Kidney epithelial cell (primary cell): ENCODE results near the gene ZNF444. TPM values are rescaled to one million over a fixed set of nuclear protein-coding genes. Genes with fewer than 3 reads are reported as not detected.

Experiments used
- DNase-seq: peaks from one replicate; pipeline ENCODE4 v3.0.0-alpha.2; 2010; ENCODE audit warnings: low read depth
- H3K27me3 ChIP-seq: 2 replicates; pipeline ENCODE4 v1.6.0; 2011; ENCODE audit warnings: low read length; ENCODE audit not compliant: control insufficient read depth, insufficient read depth
- H3K36me3 ChIP-seq: 2 replicates; pipeline ENCODE4 v1.5.1; 2011; ENCODE audit warnings: low read length; ENCODE audit not compliant: control insufficient read depth, insufficient read depth
- H3K4me3 ChIP-seq: 2 replicates; pipeline ENCODE4 v1.5.1; 2011; ENCODE audit warnings: low read depth, mild to moderate bottlenecking, control low read depth, low read length
- CTCF ChIP-seq: IDR thresholded peaks from 2 replicates; pipeline ENCODE4 v1.5.1; 2011; ENCODE audit warnings: mild to moderate bottlenecking, moderate library complexity, low read length, control low read depth, inconsistent platforms; ENCODE audit not compliant: insufficient read depth, poor library complexity, severe bottlenecking
- total RNA-seq: library from RNA; depleted of rRNA; stranded (reverse); fragments of >200 nt; gene quantifications from 2 replicates; pipeline ENCODE4 v1.2.3, GENCODE V29; 2015

Gene ZNF444
- total RNA-seq, 1 donor from 2014 or later, result 40.0 TPM

DNA sequence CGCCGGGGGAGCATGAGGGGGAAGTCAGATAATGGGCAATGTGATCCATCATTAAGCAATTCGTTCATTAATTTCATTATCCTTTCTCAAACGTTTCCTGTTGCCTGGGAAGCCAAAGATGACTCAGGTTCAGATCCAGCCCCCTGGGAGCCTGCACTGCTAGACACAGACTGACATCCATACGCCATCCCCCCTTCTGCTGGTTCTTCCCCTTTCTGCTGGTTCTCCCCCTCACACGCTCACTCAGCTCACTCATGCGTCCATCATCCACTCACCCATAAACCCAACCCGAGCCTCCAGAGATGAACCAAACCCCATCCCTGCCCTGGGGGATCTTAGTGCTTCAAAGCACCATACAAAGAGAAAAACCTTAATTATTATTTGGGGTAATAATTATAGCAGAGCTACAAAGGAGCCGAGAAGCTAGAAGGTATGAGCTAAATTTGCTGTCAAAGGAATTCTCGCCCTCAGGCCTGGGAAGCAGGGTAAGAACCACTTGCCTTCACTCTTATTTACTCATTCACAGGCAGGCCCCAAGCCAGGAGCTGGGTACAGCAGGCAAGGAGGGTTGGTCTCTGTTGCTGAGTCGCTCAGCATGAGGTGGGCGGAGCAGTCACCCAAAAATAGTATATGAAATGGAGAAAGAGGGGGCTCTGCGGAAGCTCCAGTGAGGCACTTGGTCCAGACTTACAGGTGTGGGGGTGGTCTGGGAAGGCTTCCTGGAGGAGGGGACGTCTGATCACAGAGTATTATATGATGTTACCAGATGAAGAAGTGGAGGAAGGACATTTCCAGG, 7.0 kb upstream of the ZNF444 start:
- no peak for DNase-seq
- no peaks in the 10 kb centered on the region for H3K27me3 ChIP-seq
- no peaks in the 10 kb centered on the region for H3K36me3 ChIP-seq
- TF ChIP-seq CTCF, result no peak
- no peak overlapping the region for H3K4me3 ChIP-seq

DNA sequence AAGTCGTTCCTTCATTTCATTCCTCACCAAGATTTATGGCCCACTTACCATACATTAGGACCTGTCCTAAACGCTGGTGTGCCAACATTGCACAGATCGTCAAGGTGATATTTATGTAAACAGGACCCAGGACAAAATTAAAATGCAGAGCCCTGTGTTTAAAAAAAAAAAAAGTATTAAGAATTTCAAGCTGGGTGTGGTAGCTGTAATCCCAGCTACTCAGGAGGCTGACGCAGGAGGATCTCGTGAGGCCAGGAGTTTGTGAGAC, 6.5 kb upstream of the ZNF444 start:
- no peak for TF ChIP-seq CTCF

DNA sequence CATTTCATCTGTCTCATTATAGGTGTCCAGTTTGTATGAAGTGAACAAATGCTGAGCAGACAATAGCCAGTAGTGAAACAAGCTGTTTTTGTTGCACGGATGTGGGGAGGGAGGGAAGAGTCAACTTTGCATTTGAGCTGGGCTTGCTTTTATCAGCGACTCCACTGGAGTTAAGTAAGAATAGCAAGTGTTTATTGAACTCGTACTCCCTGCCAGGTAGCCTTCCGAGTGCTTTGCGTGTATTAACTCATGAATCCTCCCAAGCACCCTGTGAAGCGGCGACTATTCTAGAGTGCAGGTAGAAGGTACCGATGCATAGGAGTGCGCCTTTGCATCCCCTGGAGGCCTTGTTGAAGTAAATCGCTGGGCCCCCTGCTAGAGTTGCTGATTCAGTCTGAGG, 4.7 kb upstream of the ZNF444 start:
- no peak for DNase-seq
- TF ChIP-seq CTCF, result no peak

More for the DNA sequence above, 6.5 kb upstream of the ZNF444 start:
- no peaks in the 10 kb centered on the region for H3K36me3 ChIP-seq
- H3K4me3 ChIP-seq, result no peak overlapping the region
- DNase-seq, result no peak
- no peaks in the 10 kb centered on the region for H3K27me3 ChIP-seq

DNA sequence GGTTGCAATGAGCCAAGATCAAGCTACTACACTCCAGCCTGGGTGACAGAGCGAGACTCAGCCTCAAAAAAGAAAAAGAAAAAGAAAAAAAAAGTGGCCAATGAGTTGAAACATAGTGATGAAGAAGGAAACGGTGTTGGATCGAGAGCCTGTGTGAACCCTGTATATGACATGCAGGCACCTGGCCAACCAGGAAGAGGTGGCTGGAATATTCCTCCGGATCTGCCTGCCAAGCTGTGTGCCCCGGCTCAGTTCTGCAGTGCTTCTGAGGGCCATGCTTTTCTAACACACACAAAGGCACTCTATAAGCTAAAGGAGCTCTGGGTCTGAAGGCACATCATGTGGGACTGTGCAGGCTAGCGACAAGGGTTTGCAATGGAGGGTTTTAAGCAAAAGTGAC, 3.7 kb upstream of the ZNF444 start:
- no peak for TF ChIP-seq CTCF

More for the DNA sequence above, 4.7 kb upstream of the ZNF444 start:
- no peak overlapping the region for H3K4me3 ChIP-seq
- no peaks in the 10 kb centered on the region for H3K27me3 ChIP-seq
- H3K36me3 ChIP-seq, result no peaks in the 10 kb centered on the region

DNA sequence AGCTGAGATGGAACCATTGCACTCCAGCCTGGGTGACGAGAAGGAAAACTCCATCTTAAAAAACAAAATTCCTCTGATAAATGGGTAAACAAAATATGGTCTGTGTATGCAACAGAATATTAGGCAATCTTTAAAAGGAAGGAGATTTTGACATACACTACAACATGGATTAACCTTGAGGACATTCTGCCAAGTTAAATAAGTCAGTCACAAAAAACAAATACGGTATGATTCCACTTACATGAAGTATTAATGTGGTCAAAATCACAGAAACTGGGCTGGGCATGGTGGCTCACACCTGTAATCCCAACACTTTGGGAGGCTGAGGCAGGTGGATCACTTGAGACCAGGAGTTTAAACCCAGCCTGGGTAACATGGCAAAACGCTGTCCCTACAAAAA, 3.0 kb upstream of the ZNF444 start:
- Histone ChIP-seq H3K36me3 (no peaks in the 10 kb centered on the region), H3K27me3 (no peaks in the 10 kb centered on the region), H3K4me3 (no peak overlapping the region)
- TF ChIP-seq CTCF, result no peak
- DNase-seq, result no peak

More for the DNA sequence above, 3.7 kb upstream of the ZNF444 start:
- Histone ChIP-seq H3K4me3 (no peak overlapping the region), H3K36me3 (no peaks in the 10 kb centered on the region), H3K27me3 (no peaks in the 10 kb centered on the region)
- DNase-seq, result no peak
